ENCODE measurements around the gene KLRG1.

Gene KLRG1

DNA sequence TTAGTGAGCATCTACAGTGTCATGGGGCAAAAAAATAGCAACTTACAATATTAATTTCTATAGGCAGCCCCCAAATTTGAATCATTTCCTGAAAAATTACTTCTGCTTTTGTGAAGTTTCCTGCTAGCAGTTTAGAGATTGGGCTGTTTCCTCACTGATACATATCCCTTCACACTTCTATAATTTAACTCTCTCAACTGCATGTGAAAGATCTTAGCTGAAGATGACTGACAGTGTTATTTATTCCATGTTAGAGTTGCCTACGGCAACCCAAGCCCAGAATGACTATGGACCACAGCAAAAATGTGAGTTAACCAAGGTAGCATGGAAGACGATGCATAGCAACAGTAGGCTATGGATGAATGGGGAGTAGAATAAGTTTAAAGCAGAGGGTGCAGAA lies at the start of gene KLRG1:
Gene KLRG1 (plus strand): TSS at position 134 of the 400 bp plus-strand sequence. CDS start 90 bp downstream, at position 224.
- DNase-seq (no peak), ATAC-seq (ENCODE audit: insufficient read depth, low read depth) (no peak)
- Histone ChIP-seq H3K4me2 (ENCODE audit: insufficient read depth, low read length) (no peak within 1 kb of the TSS), H3K9me3 (ENCODE audit: insufficient read depth, low read length, severe bottlenecking) (no peaks in the 10 kb centered on the region), H3K4me1 (ENCODE audit: insufficient read depth, low read length) (no peaks in the 10 kb centered on the region), H3K4me3 (ENCODE audit: low read depth in 1 of 2, low read length in 2 of 2) (no peak within 1 kb of the TSS), H3K27ac (ENCODE audit: low read length) (no peak within 1 kb of the TSS), H3K79me2 (ENCODE audit: insufficient read depth, low read length) (no peaks in the 10 kb centered on the region), H4K20me1 (ENCODE audit: insufficient read depth, low read length) (no peaks in the 10 kb centered on the region), H3K36me3 (ENCODE audit: insufficient read depth, low read length) (no peaks in the 10 kb centered on the region), H3K9ac (ENCODE audit: low read depth, low read length) (no peak within 1 kb of the TSS), H3K27me3 (ENCODE audit: insufficient read depth, low read length, poor library complexity) (no peaks in the 10 kb centered on the region), H2AFZ (ENCODE audit: low read depth, low read length) (no peak within 1 kb of the TSS)
- TF ChIP-seq, protein P1, sequence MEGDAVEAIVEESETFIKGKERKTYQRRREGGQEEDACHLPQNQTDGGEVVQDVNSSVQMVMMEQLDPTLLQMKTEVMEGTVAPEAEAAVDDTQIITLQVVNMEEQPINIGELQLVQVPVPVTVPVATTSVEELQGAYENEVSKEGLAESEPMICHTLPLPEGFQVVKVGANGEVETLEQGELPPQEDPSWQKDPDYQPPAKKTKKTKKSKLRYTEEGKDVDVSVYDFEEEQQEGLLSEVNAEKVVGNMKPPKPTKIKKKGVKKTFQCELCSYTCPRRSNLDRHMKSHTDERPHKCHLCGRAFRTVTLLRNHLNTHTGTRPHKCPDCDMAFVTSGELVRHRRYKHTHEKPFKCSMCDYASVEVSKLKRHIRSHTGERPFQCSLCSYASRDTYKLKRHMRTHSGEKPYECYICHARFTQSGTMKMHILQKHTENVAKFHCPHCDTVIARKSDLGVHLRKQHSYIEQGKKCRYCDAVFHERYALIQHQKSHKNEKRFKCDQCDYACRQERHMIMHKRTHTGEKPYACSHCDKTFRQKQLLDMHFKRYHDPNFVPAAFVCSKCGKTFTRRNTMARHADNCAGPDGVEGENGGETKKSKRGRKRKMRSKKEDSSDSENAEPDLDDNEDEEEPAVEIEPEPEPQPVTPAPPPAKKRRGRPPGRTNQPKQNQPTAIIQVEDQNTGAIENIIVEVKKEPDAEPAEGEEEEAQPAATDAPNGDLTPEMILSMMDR (IDR thresholded peaks at IDR 0.05; ENCODE audit: borderline replicate concordance, extremely low read depth, low read length, poor library complexity, severe bottlenecking): no peak
- TF ChIP-seq EZH2 (IDR thresholded peaks at IDR 0.05; ENCODE audit: borderline replicate concordance, low read depth, low read length, severe bottlenecking): no peak

DNA sequence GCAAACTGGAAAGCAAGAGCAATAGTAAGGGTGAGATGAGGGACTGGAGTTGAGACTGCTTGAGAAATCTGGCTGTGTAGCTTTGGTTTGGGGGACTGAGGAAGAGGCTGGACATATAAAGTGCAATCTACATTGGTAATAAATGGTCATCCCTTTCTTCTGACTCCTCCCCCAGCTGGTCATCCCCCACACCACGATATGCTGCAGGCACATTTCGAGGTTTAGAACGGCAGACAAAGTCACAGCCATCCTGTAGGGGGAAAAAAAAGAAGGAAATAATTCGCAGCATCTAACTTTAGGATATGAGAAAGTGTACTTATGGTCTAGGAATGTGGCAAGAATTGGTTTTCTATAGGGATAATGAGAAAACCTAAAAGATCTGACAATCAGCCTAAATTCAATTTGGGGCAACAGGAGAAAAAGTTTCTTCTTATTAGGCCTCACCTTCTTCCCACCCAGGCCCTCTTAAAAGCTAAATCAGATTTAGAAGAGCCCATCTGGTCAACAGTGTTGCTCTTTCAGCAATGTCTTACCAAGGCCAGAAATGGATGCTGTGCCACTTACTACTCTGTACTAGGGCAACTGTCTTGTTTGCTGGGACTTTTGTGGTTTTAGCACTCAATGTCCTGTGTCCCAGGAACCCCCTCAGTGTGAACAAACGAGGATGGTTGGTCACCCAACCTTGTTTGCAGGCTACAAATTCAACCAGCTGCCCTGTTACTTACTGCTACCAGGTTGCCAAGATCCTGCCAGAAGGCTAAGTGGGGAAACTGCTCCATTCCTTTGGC lies 47.5 kb upstream of the KLRG1 start:
- DNase-seq (no peak), ATAC-seq (ENCODE audit: insufficient read depth, low read depth) (no peak)
- Histone ChIP-seq H3K9me3 (ENCODE audit: insufficient read depth, low read length, severe bottlenecking) (no peaks in the 10 kb centered on the region), H3K4me2 (ENCODE audit: insufficient read depth, low read length) (no peak overlapping the region), H3K79me2 (ENCODE audit: insufficient read depth, low read length) (peaks cover 23% of the 10 kb centered on the region), H2AFZ (ENCODE audit: low read depth, low read length) (no peak overlapping the region), H3K4me1 (ENCODE audit: insufficient read depth, low read length) (peaks cover 4% of the 10 kb centered on the region), H3K27ac (ENCODE audit: low read length) (no peak overlapping the region), H4K20me1 (ENCODE audit: insufficient read depth, low read length) (peaks cover 19% of the 10 kb centered on the region; the same call in 1 of the 2 replicates), H3K36me3 (ENCODE audit: insufficient read depth, low read length) (peaks cover 77% of the 10 kb centered on the region), H3K9ac (ENCODE audit: low read depth, low read length) (no peak overlapping the region), H3K27me3 (ENCODE audit: insufficient read depth, low read length, poor library complexity) (no peaks in the 10 kb centered on the region), H3K4me3 (ENCODE audit: low read depth in 1 of 2, low read length in 2 of 2) (no peak overlapping the region)
- no peak for TF ChIP-seq EZH2 (IDR thresholded peaks at IDR 0.05; ENCODE audit: borderline replicate concordance, low read depth, low read length, severe bottlenecking)
- TF ChIP-seq, protein P1 (IDR thresholded peaks at IDR 0.05; ENCODE audit: borderline replicate concordance, extremely low read depth, low read length, poor library complexity, severe bottlenecking): no peak

DNA sequence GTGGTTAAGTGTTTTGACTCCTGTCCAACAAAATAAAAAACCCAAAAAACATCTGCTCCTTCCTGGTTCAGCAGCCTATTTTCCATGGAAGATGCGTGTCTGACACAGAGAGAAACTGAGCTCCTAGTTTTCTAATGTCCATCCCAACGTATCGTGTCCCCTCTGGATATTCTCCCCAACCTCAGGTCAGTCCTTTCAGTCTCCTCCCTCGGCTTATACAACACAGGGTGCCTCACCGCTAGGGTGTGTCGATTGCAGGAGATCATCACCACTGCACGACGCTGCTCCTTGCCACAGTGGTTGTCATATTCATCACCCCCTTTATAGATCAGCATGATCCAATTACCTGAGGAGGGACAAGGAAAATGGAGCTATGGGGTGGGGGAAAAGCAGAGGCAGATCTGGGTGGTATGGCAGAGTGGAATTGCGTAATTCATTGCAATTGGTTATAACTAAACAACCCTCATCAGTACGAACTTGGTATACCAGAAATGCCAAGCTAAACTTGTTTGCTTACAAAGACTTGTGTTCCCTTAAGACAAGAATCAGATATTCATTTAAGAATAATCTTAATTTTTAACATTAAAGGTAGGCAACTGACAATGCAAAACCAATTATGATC lies 45.7 kb upstream of the KLRG1 start:
- ATAC-seq (ENCODE audit: insufficient read depth, low read depth) (no peak), DNase-seq (no peak)
- no peak overlapping the region for H3K4me2 ChIP-seq (ENCODE audit: insufficient read depth, low read length)
- H3K4me3 ChIP-seq (ENCODE audit: low read depth in 1 of 2, low read length in 2 of 2): no peak overlapping the region
- H3K9me3 ChIP-seq (ENCODE audit: insufficient read depth, low read length, severe bottlenecking): no peaks in the 10 kb centered on the region
- H3K27me3 ChIP-seq (ENCODE audit: insufficient read depth, low read length, poor library complexity): no peaks in the 10 kb centered on the region
- no peak overlapping the region for H3K9ac ChIP-seq (ENCODE audit: low read depth, low read length)
- no peak overlapping the region for H3K27ac ChIP-seq (ENCODE audit: low read length)
- H3K36me3 ChIP-seq (ENCODE audit: insufficient read depth, low read length): peaks cover 61% of the 10 kb centered on the region
- TF ChIP-seq EZH2 (IDR thresholded peaks at IDR 0.05; ENCODE audit: borderline replicate concordance, low read depth, low read length, severe bottlenecking): no peak
- TF ChIP-seq, protein P1 (IDR thresholded peaks at IDR 0.05; ENCODE audit: borderline replicate concordance, extremely low read depth, low read length, poor library complexity, severe bottlenecking): no peak
- peaks cover 23% of the 10 kb centered on the region; the same call in 1 of the 2 replicates for H4K20me1 ChIP-seq (ENCODE audit: insufficient read depth, low read length)
- H3K4me1 ChIP-seq (ENCODE audit: insufficient read depth, low read length): peaks cover 22% of the 10 kb centered on the region
- H2AFZ ChIP-seq (ENCODE audit: low read depth, low read length): no peak overlapping the region
- H3K79me2 ChIP-seq (ENCODE audit: insufficient read depth, low read length): peaks cover 41% of the 10 kb centered on the region

All from DND-41 (cell line).